Lower lobe of right lung (tissue), 1 donor: ENCODE measurements around the gene CACNG1. TPM values are rescaled to one million over a fixed set of nuclear protein-coding genes. Genes with fewer than 3 reads are reported as not detected.

ENCODE experiments used
- total RNA-seq: library from RNA; stranded (reverse); fragmentation: NEBNext Ultra II Directional; extraction: Animal tissue kit (Norgen Biotek cat#: 25700); gene quantifications from one replicate; pipeline ENCODE4 v1.2.1, GENCODE V29; 2021
- donor health status: DM: no; HTN: yes; CAD: no; lungs with severe emphysema.

CACNG1 gene
- total RNA-seq, 1 donor from 2014 or later: not detected

Other genes starting within 250 kb of the CACNG1 start
- not detected for gene CACNG5, start 209.4 kb upstream of the CACNG1 start, total RNA-seq
- gene CACNG4, start 79.8 kb upstream of the CACNG1 start, total RNA-seq: 5.1 TPM
- gene HELZ, start 200.6 kb downstream of the CACNG1 start, total RNA-seq: 68.9 TPM